NOMO-1 treated with DMSO at 0.1 percent for 48 hours (cell line): Measurements from ENCODE around the gene TSPEAR.

Experiments used
- DNase-seq: peaks from one replicate; lab custom pipeline; 2025; ENCODE audit not compliant: unreplicated experiment; lab: John Stamatoyannopoulos, UW

The TSPEAR gene

GRCh38 chr21:44520326-44521300 is 190.8 kb downstream of the TSPEAR start:
- no peak for DNase-seq

DNA sequence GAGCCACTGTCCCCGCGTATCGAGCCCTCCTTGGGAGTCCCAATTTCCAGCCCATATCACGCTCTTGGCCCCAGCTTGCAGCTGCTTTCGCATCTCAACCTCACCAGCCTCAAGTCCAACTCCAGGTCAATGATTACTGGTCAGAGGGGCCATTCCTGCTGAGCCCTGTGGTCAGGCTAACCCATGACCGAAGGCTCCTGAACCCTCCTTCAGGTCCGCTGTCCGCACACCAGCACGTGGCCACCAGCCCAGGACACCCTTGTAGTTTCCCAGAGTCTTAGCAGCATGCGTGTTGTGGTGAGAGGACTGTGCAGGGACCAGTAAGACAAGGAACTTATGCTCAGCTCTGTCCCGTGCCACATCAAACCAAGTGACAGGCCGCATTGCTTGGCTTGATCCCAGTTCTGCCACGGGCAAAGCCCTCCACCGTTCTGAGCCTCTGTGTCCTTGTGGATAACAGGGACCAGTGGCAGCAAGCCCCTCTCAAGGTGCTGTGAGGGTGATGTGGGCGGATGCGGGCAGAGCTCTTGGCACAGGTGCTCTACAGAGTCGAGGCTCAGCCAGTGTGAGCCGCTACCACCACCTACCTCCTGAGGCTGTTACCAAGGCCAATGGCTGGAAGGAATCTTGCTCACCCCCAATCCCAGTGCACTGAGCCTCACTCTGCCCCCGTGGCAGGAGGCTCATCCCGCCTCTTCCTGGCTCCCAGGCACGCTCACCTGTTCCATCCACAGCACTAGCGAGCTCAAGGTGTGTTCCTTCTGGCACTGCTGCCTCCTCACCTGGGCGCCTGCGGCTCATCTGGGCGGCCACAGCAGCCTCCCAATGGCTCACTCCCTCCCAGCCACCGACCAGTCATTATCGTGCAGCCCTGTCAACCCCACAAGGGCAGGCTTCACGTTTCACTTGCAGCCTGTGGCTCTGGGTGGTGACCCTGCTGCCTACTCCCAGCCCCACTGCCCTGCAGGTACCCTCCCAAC is 191.7 kb downstream of the TSPEAR start:
- no peak for DNase-seq

GRCh38 chr21:44518686-44519085 is 192.7 kb downstream of the TSPEAR start:
- no peak for DNase-seq

DNA sequence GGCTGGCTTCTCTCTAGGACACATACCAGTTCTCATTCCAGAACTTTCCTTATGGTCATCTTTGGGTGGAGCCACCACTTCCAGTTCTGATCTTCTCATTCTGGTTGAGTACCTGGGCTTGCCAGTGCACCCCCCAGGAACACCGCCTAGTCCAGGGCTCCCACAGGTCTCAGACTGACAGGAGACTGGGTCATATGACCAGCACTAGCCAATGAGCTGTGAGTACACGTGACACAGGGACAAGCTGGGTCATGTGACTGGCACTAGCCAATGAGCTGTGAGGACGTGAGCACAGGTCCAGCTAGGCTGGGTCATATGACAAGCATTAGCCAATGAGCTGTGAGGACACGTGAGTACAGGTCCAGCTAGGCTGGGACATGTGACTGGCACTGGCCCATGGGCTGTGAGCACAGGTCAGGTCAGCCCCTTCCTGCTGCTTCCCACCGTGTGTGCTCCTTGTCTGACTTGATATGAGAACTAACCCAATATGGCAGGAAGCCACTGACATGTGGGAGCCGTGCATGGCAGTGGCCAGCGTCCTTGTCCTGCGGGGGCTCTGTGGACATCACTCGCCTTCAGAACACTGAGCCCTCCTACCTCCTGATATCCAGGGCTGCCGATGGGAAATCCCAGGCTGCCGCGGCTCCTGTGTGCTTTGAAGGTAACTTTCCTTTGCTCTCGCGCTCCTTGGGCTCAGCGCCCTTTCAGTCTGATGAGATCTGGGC is 194.0 kb downstream of the TSPEAR start:
- DNase-seq = no peak

GRCh38 chr21:44516828-44517174 is 194.6 kb downstream of the TSPEAR start:
- no peak for DNase-seq

GRCh38 chr21:44516342-44516741 is 195.0 kb downstream of the TSPEAR start:
- DNase-seq = no peak

- no peak for DNase-seq
Measured at GRCh38 chr21:44515359-44516165, 195.8 kb downstream of the TSPEAR start.

DNA sequence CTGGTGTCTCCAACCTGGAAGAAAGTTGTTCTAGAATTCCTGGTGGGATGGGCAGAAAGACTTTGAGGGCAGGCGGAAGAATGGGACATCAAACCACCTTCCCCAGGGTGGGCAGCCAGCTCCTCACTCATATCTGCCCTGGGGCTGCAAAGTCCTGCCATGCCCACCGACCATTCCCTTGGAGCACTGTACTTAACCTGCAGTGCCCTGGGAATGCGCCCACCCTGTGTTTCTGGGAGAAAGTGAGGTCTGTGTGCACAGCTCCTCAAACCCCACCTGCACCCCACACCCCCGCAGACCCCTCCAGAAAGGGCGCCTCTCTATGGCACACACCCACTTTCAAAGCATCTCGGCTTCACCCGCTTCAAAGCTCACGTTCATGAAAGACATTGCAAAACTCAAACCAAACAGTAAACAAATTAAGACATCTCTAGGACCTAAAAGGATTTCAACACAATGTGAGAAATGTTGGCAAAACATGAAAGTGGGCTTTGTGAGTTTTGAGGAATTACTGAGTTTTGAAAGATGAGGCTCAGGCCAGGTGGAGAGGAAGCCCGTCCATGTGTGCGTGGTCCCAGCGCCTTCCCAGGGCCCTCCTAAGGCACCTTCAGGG is 196.5 kb downstream of the TSPEAR start:
- DNase-seq = no peak

DNA sequence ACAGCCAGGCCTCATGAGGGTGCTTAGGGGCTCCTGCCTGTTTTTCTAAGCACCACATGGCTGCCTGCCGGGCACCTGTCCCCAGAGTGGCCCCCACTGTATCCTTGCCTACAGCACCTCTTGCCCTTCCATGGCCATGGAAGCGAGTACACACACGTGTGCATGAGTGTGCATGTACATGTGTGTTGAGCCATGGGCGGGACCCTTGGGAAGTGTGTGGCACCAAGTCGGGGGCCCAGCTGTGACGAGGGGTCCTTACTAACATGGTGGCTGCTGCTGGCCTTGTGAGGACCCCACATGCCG is 197.2 kb downstream of the TSPEAR start:
- no peak for DNase-seq

DNA sequence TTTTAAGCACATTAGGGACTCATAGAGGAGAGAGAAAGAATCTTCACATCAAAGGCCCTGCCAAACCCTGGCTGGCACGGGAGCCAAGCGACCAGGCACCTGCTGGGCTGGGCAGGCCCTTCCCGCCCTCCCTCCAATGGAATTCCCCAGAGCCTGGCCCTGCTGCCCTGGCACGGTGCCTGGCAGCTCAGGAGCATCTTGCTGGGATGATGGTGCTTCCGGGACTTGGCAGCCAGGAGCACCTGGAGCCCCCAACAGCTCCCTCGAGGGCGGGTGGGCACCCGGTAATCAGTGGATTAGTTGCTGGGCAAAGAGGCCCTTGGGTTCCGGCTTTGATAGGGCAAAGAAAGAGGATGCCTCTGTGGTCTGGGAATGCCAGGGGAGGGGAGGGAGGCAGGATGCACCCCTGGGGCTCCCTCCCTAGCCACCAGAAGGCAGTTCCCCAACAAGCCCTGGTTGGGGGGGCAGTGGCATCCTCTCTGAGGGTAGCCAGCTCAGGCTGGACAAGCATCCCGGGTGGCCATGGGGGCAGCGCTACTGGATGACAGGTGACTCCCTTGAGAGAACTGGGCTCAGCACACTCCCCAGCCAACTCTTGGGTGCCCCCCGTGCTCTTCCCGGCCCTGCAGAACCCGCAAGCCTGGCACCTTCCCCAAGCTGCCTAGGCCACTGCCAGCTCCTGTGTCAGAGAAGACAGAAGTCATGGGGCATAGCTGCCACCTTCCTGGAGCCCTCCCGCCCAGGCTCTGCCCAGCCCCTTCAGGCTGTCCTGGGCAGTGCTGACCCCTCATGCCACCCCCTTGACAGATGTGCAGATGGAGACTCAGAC is 197.8 kb downstream of the TSPEAR start:
- DNase-seq = no peak

DNA sequence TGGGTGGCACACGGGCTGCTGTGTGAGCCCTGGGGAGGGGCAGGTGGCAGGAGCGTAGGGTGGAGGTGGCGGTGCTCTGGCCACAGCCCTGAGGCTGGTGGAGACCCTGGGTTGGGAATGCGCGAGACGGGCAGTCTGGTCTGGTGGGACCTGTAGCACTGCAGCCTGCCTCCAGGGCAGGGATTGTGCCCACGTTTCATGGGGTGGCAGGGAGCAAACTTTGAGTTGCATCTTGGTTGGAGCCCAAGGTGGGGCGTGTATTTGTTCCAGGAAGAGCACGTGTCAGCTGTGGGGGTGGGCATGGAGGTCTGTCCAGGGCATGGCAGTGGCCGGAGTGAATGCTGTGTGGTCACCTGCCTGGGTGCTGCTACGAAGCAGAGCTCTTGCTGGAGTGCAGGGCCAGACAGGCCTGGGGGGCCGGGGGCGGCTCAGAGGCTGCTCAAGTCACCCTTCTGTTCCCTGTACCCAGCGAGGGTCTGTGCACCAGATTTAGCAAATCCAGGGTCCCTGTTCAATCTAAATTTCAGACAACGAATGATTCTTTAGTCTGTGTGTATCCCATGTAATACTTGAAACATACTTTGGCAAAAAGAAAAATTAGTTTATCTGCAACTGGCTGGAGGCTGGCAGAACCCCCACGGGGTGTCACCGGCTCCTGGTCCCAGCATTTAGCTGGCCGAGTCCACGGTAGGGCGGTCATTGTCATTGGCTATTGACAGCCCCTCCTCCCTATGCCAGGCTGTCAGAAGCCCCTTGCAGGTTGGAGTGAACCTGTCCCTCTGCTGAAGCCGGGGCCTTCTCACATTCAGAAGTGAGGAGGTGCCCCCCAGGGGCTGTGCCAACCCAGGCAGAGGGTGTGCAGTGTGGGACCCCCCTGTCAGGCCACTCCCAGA is 198.6 kb downstream of the TSPEAR start:
- DNase-seq = no peak

DNA sequence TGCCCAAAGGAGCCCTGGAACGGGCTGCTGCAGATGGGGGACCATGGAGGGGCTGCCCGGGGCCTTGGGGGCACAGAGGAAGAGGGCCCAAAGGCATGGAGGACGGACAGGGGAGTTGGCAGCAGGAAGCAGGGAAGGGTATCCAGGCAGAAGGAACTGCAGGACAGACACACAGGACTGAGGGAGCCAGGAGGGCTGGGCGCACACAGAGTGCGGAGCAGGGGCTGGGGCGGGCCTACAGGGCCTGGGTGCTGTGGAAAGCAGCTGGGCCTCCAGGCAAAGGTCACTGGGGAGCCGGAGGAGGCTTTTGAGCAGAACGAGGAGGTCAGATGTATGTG is 199.5 kb downstream of the TSPEAR start:
- DNase-seq = no peak

GRCh38 chr21:44511219-44511937 is 200.0 kb downstream of the TSPEAR start:
- no peak for DNase-seq

GRCh38 chr21:44510508-44511218 is 200.7 kb downstream of the TSPEAR start:
- DNase-seq = peak; percentile 33

DNA sequence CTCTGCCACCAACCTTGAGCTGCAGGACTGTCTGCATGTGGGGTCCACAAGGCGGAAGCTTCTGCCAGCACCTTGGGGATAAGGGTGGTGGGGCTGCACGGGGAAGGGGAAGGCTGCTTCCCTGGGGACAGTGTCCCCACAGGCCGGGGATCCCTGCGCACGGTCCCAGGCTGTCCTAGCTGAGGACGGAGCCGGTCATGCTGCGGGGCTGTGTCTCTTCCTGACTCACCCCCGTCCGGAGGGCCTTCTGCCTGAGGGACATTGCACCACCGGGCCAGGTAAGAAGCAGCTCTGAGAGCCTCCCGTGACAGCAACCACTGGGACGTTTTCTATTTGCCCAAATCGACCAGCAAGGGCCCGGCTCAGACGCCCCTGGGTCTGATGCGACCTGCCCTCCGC is 201.3 kb downstream of the TSPEAR start:
- no peak for DNase-seq

DNA sequence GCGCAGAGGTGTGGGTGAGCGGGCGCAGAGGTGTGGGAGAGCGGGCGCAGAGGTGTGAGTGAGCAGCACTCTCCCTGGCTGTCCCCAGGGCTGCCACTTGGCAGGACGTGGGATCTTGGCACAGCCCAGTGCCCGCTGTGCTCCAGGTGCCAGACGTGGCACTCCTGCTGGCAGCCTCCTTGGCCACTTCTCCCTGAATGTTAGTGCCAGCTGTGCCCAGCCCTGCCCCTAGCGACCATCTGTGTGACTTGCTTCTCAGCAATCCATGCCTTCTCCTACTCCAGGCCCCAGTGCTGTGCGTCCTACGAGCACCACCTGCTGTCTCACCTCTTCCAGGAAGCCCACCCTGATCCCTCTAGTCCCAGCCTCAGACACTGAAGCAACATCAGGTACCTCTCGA is 201.8 kb downstream of the TSPEAR start:
- DNase-seq = no peak
